ENCODE results near the gene SERPINA4.

DNA sequence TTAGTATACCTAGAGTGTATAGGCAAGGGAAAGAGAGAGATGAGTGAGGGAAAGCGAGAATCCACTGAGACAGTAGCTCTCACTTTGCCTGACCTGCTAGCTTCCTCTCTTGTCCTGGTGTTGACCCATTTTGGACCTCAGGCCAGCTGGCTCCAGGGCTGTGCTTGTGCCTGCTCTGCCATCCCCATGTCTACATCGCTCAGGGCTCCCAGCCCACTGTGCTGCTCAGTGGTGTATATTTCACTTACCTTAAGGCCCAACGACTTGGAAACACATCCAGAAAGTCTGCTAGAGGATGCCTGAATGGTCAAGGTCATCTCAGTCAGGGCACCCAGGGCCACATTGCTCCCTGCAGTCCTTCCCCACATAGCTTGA is 964 bp upstream of the SERPINA4 start:
- TF ChIP-seq ZFX (IDR thresholded peaks at IDR 0.05; ENCODE audit: borderline replicate concordance): no peak
- TF ChIP-seq, protein P1, sequence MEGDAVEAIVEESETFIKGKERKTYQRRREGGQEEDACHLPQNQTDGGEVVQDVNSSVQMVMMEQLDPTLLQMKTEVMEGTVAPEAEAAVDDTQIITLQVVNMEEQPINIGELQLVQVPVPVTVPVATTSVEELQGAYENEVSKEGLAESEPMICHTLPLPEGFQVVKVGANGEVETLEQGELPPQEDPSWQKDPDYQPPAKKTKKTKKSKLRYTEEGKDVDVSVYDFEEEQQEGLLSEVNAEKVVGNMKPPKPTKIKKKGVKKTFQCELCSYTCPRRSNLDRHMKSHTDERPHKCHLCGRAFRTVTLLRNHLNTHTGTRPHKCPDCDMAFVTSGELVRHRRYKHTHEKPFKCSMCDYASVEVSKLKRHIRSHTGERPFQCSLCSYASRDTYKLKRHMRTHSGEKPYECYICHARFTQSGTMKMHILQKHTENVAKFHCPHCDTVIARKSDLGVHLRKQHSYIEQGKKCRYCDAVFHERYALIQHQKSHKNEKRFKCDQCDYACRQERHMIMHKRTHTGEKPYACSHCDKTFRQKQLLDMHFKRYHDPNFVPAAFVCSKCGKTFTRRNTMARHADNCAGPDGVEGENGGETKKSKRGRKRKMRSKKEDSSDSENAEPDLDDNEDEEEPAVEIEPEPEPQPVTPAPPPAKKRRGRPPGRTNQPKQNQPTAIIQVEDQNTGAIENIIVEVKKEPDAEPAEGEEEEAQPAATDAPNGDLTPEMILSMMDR (IDR thresholded peaks at IDR 0.05): no peak
